Astrocyte (in vitro differentiated cells and primary cell): ENCODE data around the gene TCEANC2.

Experiments used
- CTCF ChIP-seq: IDR thresholded peaks from 2 replicates; pipeline ENCODE4 v1.5.1; 2011; ENCODE audit warnings: low read depth, mild to moderate bottlenecking, inconsistent platforms, low read length, moderate library complexity; ENCODE audit not compliant: insufficient read depth
- EZH2 ChIP-seq: IDR thresholded peaks from 2 replicates; pipeline ENCODE4 v1.6.1; 2012; ENCODE audit warnings: mild to moderate bottlenecking, low read length, inconsistent platforms; ENCODE audit not compliant: insufficient read depth

GRCh38 chr1:54088385-54088784, 35.0 kb downstream of the TCEANC2 start:
- TF ChIP-seq CTCF (no peak), EZH2 (no peak)
